Tibial nerve (tissue), 3 donors: ENCODE measurements around the gene LRP8.

Source experiments
- CTCF ChIP-seq, 5 experiments: fragments of 200-600 bp in 3 of 5; fragments of 450-650 bp in 2 of 5; sonication (generic) in 3 of 5; IDR thresholded peaks; one replicate each; pipeline ENCODE4 v1.5.1; 2016 to 2019; ENCODE audit warnings: antibody characterized with exemption in 5 of 5, mild to moderate bottlenecking in 3 of 5, moderate library complexity in 2 of 5
- POLR2A ChIP-seq, 2 donors: fragments of 450-650 bp; IDR thresholded peaks; one replicate each; pipeline ENCODE4 v1.6.1; 2017; ENCODE audit warnings: antibody characterized with exemption in 2 of 2, mild to moderate bottlenecking in 2 of 2, moderate library complexity in 2 of 2

GRCh38 chr1:53321776-53322602 lies 5.9 kb downstream of the LRP8 start:
- TF ChIP-seq CTCF (IDR thresholded peaks at IDR 0.05), result no peak
- no peak for TF ChIP-seq POLR2A (IDR thresholded peaks at IDR 0.05)
